C4-2B (cell line): Measurements from ENCODE around the gene DNAJC7.

Source experiments
- ZFX ChIP-seq: fragments of 450-650 bp; IDR thresholded peaks from 2 replicates; pipeline ENCODE4 v1.6.1; 2017
- TF ChIP-seq, protein P1 (sequence below): fragments of 450-650 bp; conservative IDR thresholded peaks from 2 replicates; pipeline ENCODE4 v1.5.1; 2017; ENCODE audit warnings: mild to moderate bottlenecking

DNA sequence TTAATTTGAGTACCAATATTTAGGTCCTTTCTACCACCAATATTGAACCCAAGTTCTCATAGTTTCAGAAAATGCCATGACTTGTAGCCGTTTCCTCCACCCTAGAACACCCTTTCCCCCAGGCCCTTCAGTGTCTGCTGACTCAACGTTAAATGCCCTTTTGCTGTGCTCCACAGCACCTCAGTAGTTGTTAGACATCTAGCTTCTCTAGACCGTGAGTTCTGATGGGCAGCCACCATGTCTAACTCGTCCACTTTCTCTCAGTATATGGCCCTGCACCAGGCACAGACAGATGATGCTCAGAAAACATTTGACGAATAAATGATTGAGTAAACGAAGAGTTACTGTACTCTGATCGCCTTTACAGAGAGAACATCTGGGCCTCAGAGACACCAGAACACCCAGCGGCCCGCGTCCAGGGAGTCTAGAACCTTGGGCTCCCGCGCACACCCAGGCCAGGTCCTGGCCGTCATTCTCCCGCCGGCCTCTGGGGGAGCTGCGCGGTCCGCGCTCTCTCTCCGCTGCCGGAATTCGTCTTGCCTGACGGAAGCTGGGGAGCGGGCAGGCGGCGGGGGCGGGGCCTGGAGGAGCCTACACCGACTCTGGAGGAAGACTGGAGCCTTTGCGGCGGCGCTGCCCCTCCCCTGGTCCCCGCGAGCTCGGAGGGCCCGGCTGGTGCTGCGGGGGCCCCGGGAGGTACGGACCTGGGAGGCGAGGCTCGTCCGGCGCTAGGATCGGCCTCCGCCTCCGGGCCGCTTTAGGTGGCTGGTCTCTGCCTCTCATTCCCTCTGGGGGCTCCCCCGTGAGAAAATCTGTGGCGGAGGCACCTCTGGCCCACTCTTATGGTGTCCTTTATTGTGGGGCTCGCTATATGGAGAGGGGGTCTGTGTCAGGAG lies 2.5 kb upstream of the DNAJC7 start, which contains the start of gene NKIRAS2:
- TF ChIP-seq, protein P1, sequence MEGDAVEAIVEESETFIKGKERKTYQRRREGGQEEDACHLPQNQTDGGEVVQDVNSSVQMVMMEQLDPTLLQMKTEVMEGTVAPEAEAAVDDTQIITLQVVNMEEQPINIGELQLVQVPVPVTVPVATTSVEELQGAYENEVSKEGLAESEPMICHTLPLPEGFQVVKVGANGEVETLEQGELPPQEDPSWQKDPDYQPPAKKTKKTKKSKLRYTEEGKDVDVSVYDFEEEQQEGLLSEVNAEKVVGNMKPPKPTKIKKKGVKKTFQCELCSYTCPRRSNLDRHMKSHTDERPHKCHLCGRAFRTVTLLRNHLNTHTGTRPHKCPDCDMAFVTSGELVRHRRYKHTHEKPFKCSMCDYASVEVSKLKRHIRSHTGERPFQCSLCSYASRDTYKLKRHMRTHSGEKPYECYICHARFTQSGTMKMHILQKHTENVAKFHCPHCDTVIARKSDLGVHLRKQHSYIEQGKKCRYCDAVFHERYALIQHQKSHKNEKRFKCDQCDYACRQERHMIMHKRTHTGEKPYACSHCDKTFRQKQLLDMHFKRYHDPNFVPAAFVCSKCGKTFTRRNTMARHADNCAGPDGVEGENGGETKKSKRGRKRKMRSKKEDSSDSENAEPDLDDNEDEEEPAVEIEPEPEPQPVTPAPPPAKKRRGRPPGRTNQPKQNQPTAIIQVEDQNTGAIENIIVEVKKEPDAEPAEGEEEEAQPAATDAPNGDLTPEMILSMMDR = peak; percentile 99
- TF ChIP-seq ZFX = no peak
